Fibroblast of skin of left biceps (primary cell): ENCODE results near the gene FBXL4.

ENCODE experiments used
- DNase-seq, 2 experiments: peaks; one replicate each; pipeline ENCODE4 v3.0.0-alpha.2; 2013; ENCODE audit warnings: low read depth in 2 of 2

The FBXL4 gene

DNA sequence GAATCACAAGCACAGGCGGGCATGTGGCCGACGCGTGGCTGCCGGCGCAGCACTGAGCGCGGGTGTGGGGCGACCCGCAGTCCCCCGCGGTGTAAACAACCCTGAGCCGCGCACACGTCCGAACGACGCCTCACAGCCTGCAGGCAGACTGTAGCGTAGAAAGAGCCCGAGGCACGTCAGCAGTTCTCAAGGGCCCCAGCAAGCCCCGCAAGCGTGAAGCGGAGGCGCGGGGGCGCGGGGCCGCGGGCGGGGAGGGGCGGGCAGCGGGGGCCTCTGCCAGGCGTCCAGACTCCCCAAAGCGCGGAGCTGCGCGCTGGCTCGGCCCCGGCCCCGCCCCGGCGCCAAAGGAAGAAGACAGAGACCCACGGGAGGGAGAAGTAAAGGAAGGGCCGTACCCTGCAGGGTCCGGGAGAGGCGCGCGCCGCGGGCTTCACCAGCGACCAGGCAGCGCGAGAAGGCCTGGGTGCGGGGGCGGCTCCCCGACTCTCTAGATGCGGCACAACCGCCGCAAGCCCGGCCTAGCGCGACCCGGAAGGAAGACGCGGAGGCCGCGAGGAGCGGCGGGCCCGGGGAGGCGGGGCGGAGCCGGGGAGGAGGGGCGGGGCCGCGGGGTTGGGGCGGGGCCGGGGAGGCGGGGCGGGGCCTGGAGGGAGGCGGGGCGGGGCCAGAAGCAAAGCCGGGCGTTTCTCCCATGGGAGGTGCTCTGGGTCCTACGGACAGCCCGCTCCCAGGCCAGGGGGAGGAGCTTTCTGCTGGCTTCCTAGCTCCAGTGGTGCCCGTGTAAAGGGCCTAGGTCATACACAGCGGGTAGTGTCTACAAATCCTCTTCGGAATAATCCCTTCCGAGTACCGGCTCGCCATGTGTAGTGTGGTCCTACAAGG, at the start of gene FBXL4:
Gene FBXL4, minus strand, starts transcription at position 536 of the 882 bp plus-strand sequence. CDS start 20,958 bp downstream, outside the sequence.
- peak; percentile 31 to 36 for DNase-seq

DNA sequence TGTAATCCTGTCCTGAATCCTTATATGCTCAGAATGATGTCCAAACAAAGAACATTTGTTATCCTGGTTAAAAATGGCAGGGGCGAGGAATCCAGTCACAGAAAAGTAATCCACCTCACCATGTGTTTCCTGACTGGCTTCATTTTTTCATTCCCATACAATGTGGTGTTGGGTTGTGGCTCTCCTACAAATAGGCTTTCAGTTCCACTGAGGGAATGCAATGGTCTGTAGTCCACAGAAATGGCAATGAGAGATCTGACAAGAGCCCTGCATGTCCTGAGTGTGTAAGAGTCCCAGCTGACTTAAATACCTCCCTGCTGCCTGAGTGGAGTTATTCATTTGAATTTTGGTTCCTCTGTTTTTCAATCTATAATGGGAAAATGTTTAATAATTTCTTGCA, 47.4 kb upstream of the FBXL4 start:
- DNase-seq: no peak

DNA sequence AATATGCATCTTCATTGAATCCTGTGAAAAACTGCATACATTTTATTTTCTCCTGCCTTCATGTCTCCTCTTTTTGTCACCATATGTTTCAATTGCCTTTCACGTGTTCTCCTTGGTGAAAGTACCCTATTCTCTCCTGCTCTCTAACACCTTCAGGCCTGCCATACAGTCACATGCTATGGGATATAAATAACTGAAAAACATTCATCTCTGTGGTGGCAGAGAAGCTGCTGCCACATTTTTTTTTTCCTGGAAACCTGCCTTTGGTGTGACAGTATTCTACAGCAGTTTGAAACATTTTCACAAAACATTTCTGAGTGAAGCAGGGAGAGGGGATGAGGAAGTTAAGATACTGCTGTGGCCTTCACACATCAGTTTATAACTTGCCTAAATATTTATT, 44.8 kb upstream of the FBXL4 start:
- DNase-seq: no peak

DNA sequence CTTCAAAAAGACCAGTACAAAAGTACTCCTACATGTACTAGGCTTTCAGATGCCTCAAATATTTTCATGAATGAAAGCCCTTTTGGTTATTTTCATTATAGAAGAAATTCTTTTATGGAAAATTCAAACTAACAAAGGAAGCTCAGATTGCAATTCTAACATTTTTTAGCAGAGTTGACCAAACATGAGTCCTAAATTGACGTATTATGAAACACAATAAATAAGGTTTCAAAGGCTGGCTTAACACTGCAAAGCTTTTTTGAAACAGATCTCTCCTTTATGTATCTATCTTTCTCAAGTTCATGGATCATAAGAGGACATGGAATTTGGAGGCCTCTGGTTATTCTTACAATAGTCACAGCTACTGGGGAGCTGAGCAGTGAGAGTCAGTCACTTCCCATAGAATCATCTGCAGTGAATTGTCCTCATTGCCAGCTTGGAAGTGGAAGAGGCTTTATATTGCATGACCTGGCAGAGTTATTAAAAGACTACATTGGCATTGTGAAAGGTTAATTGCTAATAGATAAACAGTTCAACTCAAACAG, 38.4 kb upstream of the FBXL4 start:
- DNase-seq: no peak

DNA sequence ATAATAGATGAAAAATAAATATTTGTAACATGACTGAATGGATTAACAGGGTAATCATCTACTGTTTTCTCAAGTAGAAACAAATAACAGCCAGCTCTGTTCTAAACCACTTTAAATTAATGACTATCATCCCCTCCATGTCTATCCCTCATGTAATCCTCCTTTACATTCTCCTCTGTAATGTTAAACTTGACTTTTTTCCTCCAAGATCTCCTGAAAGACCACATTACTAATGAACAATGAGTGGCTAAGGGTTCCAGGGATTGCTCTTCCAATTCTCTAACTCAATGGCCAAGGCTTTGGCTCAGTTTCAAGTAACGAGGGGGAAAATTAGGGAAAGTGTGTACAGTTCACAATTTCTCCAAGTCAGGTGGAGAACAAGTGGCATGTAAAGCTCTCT, 37.6 kb upstream of the FBXL4 start:
- DNase-seq: no peak

DNA sequence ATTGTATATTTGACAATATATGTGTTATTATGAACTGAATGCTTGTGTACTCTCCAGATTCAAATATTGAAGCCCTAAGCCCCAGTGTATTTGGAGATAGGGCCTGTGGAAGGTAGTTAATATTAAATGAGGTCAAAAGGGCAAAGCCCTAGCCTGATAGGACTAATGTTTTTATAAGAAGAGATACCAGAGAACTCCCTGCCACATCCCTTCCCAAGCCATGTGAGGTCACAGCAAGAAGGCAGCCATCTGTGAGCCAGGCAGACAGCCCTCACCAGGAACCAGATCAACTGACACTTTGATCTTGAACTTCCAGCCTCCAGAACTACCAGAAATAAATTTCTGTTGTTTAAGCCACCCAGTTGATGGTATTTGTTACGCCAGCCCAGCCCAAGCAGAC, 36.4 kb upstream of the FBXL4 start:
- no peak for DNase-seq

DNA sequence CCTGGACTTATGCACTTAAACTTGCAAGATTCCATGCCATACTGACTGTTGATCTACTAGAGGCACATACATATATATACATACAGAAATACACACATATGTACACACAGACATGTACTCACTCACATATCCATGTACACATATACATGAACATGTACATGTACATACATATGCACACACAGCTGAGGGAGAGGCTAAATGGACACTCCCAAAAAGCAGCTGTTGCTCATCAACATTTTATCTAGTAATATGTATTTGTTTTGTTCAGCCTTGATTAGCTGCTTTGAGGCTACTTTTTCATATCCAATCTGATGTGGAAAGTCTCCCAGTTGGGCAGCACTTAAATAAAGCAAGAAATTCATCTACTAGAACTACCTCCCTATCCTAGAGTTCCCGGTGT, 33.7 kb upstream of the FBXL4 start:
- DNase-seq: no peak

DNA sequence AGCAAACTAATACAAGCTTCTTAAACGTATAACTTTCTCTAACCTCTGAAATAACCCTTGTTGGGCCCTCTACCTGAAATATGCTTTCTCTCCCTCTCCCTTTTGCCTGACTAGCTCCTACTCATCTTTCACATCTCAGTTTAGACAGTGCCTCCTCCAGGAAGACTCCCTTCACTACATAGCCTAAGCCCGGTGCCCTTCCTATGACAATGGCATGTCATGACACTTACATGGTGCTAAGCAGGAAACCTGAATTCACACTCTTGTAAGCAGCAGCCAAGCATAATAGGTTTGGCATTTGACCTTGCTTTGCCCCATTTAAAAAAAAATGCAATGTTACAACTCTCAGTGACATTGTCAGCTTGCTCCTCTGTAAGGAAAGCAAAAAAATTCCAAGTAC, 33.1 kb upstream of the FBXL4 start:
- no peak for DNase-seq

DNA sequence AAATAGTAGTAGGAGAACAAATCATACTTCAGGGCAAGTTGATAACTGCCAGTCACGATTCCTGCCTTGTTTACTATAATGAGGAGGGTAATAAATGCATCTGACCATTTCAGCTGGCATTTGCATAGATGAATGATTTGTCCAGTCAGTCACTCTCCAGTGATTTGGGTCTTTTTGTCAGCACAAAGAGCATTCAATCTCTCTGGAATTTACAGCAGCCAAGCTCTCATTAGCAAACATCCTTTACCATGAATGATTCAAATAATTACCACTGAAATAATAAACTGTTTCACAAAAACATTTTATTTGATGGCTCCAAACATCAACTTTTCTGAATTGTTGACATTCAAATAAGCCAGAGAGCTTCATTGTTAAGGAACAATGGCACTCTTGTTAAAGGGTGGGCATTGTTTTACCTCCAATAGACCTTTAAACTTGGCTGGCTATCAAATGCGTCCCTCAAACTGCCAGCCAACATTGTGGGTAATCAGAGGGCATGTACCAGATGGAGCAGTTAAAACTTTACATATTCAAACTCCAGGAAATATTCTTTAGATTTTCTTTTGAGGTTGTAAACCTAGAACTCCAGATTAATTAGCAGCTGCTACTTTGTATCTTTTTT, 30.0 kb upstream of the FBXL4 start:
- DNase-seq: no peak

DNA sequence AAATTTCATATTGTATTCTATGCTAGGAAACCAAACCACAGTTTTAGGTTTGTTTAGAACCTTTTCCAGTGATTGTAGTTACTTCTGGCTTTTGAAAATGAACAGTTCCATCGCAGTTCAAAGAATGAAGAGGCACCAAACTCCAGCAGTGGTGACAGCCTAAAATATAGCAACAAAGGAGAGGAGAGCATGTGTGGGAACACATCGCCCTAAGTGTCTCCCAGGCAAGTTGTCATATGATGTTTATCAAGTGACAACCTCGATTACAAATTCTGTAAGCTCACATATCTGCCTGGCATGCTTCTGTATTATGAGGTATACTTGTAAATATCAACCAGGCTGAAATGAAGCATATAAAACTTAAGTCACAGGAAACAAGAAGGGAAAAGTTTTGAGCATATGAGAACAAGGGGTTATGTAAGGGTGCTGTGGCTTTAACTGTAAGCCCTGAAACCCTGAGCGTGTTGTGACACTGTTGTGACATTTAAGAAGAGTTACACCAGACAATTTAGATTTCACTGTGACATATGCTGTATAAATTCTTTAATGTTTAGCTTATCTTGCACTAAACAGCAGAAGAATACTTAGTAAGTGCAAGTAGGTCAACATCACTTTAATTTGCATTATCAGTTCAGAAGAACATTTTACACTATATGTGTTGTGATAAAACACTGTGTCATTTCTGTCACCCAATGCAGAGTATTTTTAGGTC, 29.1 kb upstream of the FBXL4 start:
- no peak for DNase-seq

DNA sequence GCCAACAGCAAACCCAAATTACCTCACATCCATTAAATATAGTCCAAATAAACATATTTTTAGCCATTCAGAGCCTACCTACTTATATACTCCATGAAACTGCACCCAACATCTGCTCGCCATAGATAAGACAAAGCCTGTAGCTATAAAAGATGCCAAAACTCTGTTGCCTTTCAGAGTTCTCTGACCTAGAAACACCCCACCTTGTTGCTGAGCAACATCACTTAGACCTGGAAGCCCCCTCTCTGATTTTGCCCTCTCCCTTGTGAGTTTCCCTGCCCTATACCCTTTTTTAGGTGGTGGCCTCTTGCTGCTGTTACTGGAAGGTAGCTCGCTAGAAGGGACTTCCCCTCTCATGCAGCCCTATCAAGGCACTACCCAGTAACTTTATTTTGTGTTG, 27.7 kb upstream of the FBXL4 start:
- no peak for DNase-seq

DNA sequence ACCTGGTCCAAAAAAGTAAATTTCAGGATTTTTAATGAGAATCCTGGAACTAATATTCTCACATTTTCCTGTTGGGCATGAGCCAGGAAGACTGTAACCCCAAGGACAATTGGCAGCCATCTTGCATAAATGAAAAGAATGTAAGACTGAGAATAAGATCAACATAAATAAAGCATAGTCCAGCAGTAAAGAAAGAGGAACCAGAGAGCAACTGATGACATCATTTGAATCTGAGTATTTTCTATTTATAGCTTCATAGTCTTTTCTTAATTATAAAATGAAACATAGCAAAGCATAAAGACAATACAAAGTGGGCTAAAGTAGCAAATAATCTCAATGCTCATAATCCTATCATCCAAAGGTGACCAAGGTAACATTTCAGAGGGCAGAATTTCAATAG, 26.6 kb upstream of the FBXL4 start:
- DNase-seq: no peak

DNA sequence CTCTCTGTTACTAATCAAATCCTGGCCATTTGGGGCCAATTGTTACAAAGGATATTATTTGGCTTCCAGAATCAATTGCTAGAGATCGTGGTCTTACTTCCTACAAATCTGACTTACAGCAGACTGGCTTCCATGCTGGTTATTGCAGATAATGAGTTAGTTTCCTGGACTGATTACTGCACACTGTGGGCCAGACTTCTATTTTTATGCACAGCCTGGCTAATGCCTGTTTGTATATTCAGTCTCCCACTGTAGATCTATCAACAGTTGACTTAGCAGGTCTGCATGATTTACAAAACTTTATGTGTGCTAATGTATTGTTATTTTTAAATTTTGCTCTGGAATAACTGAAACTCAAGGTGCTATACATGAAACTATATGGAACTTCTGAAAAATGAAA, 25.8 kb upstream of the FBXL4 start:
- DNase-seq: no peak

DNA sequence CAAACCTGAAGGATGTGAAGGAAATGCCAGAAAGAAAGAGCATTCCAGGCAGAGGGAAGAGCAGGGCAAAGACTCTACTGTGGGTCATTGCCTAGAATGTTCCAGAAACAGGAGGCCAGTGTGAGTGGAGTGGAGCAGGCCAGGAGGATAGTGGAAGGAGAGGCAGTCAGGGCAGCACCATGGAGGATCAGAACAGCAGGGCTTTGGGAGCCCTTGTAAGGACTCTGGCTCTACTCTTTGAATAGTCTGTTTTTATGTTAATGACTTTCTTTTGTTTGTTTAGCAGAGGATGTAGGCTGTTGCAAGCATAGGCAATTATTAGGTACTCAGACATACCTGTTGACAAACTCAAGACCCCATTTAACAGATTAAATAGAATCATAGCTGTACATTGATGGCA, 23.6 kb upstream of the FBXL4 start:
- no peak for DNase-seq

DNA sequence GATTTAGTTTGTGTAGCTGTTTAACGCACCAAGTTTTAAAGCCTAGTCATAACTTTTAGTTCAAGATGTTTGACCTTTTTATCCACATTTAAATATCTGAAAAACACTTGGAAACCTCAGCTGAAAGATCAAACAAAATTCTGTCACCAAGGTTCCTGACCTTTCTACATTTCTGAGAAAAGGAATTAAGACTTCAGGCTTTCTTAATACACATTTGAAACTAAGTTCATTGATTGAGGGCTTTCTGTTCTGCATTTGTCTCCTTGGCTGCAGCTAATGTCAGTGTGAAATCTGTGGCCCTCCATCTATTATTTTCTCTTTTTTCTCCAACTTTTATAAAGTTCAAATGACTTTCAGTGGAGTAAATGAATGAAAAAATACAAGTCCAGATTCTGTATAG, 22.7 kb upstream of the FBXL4 start:
- no peak for DNase-seq

DNA sequence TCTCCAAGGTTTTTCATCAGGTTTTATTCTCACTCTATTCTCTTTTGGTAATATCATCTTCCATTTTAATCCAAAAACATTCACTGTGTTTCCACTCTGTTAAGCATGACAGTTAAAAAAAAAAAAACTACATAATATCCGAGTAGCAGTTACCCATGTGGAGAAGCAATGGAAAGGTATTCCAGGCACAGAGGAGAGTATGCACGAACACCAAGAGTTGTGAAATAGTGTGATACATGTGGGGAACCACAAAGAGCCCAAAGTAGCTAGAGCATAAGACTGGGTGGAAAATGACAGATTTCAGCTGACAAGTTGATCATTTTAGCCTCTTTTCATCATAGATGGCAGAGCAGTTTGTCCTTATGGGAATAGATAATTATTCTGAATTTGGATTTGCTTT, 19.9 kb upstream of the FBXL4 start:
- no peak for DNase-seq

DNA sequence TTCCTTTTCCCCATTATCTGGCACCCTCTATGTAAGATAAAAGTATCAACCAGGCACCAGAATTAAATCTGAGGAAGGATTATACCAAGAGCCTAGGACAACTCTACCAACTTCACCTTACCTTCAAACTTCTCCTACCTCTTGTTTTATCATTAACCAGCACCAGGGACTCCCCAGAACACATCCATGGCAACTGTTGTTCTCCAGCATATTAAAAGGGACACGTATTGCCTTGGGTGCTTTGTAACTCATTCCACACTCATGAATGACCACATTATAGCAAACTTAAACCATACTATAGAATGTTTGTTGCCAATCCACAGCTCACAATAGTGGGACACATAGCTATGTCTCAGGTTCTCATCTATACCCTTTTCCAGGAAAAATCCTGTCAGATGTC, 11.9 kb upstream of the FBXL4 start:
- no peak for DNase-seq

DNA sequence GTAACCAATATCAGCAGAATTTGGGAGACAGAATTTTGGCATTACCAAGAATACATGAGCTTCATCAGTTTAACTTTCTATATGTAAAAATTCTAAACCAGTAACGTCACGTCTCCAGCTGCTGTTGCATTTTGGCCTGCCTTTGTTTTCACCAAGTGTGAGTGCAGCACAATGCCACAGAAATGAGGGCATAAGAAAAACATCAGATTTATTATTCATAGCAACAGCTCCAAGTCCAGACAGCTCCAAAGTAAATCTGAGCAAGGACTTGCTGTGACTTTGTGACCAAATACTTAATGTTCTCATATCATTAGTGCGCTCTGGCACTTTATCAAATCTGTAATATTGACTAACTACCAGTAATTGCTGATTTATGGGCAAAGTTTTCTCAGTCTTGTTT, 11.0 kb upstream of the FBXL4 start:
- no peak for DNase-seq

DNA sequence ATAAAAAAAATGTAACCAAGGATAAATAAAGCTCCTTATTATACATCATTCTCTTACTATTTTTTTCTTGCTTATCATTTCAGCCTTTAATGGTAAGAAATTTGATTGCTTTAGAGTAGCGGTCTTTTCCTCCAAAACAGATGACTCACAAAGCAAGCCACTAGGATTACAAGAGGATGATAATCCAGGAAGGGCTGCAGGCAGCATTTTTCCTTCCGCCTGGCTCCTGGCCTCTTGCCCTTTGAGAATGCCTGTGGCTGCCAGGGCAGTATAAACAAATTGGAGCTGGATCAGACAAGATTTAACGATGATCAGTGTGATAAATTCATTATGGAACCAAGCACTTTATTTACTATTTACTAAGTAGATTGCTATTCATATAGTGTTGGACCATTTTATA, 9.7 kb upstream of the FBXL4 start:
- no peak for DNase-seq

DNA sequence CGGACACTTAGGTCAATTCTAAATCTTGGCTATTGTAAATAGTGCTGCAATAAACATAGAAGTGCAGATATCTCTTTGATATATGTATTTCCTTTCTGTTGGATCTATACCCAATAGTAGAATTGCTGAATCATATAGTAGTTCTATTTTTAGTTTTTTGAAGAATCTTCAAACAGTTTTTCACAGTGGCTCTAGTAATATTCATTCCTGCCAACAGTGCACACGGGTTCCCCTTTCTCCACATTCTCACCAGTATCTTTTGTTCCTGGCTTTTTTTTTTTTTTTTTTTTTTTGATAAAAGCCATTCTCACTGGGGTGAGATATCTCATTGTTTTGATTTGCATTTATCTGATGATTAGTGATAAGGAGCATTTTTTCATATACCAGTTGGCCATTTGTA, 1.8 kb upstream of the FBXL4 start:
- DNase-seq: no peak

DNA sequence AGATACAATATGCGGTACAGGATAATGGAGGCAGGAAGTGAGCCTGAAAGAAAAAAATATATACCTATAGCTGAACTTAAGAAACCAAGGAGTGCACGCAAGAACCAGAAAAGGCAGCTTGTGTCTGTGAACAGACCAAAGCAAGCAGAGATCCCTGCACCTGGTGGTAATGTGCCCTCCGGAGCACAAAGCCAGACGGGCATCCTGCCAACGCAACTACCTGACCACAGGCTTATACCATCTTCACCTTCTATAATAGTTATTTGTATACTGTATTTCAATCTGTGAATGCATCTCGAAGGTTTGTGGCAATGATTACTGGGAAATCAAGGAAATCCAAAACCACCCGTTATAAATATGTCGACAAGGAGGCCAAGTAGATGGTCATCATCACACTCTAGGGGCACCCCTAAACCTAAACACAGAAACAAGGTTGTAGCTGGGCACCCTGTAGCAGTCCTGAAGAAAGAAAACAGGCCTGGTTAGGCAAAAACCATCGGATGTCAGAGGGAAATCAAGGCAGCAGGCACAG, 801 bp downstream of the FBXL4 start:
- no peak for DNase-seq

DNA sequence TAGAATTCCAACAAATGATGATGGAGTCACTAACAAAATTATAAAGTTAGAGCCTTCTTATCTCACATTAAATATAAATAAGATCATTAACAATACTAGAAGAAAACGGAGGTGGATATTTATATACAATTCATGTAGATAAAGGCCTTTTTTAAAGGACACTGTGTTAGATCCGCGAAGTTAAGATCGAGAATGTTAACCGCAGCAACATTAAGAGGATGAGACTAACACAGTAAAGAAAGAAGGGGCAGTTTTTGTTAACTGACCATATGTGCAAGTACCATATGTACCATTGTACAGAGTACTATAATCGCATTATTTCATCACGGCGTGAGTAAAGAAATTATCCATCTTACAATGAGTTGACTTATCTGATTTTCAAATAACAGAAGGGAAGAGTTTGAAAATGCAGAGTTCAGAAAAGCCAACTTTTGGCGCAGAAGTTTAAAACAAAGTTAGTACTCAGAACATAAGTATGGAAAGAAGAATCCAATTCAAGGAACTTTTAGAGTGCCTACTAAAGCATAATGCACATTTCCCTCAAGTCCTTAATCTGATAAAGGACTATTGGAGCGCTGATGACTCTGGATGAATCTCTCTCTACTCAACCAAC, 1.4 kb downstream of the FBXL4 start:
- DNase-seq: no peak
